Esophagus mucosa (tissue), 1 donor: ENCODE results near the gene ZBTB2. TPM values are rescaled to one million over a fixed set of nuclear protein-coding genes. Genes with fewer than 3 reads are reported as not detected.
"Not testable (repeated sequence)": the region's sequence is repeated elsewhere in the genome, so short reads cannot be mapped to it uniquely, and the experiment has no call there.

ENCODE experiments used
- ATAC-seq: fragments of 200-7000 bp; cut with Tn5 transposase; one replicate; pipeline ENCODE4 v1.9.1; 2020
- total RNA-seq: library from RNA; stranded (reverse); gene quantifications from one replicate; pipeline ENCODE4 v1.2.4, GENCODE V29; 2023
- donor health status: DM: yes; HTN: yes; CAD: no.

The ZBTB2 gene
- total RNA-seq, 1 donor from 2014 or later = 5.3 TPM

- ATAC-seq = no peak
These were observed 26.1 kb downstream of the ZBTB2 start for GRCh38 chr6:151365233-151365632.

DNA sequence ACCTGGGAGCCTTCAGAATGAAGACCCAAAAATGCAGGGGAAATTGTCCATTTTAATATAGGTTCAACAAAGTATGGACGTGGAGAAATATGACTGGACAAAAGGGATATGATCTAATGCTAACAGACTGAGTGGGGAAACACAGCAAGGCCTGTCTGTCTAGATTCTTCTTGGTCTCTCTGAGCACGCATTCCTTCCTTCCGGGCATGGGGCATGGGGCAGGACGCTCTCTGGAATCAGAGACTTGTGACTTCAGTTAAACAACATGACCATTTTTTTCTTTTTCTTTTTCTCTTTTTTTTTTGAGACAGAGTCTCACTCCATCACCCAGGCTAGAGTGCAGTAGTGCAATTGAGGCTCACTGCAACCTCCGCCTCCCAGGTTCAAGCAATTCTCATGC, 31.9 kb downstream of the ZBTB2 start:
- no peak for ATAC-seq

DNA sequence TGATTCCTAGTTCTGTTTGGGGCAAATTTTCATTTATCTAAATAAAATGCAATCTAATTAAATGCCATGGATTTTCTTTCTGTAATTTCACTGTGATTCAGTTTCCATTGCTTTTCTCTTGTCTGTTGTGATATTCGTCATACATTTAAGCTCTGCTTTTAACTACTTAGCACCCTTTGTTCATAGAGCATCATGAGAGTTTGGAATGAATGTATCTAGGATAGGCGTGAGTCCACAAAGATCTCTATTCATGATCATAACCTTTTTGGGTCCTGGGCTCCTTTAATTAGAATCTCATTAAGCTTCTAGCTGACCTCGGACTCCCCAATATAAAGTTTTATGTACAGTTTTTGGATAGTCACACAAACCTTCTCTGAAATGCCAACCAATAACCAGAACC, 32.9 kb downstream of the ZBTB2 start:
- no peak for ATAC-seq

DNA sequence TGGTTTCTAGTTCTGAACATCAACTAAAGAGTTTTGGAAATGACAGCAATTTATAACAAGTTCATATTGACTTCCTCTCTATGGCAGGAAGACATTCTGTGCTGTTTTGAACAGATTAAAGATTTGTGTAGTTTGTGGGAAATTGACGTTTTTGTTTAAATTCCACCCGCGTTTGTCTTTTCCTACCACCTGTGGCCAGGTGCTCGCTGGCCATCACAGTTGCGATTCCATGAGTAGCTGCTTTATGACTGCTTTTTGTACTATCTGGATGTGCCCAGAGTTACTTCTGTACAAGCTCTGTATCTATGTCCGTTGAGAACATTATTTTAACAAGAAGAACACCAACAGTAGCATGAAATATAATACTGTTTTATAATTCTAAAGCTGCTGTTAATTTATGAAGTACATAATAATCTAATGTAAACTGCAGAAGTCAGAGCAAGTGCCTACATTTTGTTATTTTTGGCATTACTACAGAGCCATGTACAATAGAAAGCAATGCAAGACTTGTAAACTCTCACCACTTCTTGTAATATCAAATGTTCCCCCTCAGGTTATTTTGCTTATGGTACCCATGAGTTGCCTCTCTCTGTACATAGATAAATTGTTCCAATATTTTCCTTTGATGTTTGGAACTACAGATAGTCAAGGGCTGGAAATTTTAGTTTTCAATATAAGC, 33.5 kb downstream of the ZBTB2 start:
- no peak for ATAC-seq

DNA sequence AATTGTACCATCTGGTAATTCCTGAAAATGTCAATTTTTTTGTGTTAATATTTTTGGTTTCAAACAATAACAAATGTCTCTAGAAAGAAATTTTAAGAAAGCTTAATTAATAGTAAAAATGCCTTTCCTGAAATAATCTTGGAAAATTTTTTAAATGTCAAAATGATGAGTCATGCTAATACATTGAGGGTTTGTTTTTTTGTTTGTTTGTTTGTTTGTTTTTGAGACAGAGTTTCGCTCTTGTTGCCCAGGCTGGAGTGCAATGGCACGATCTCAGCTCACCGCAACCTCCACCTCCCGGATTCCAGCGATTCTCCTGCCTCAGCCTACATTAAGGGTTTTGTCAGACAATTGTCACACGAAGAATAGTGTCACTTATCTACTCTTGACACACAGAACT, 34.4 kb downstream of the ZBTB2 start:
- ATAC-seq = not testable (repeated sequence)

GRCh38 chr6:151353795-151354194, 37.6 kb downstream of the ZBTB2 start:
- ATAC-seq = no peak

GRCh38 chr6:151352410-151353396, 38.7 kb downstream of the ZBTB2 start:
- ATAC-seq = no peak

- no peak for ATAC-seq
These were observed 39.6 kb downstream of the ZBTB2 start for GRCh38 chr6:151351731-151352130.

DNA sequence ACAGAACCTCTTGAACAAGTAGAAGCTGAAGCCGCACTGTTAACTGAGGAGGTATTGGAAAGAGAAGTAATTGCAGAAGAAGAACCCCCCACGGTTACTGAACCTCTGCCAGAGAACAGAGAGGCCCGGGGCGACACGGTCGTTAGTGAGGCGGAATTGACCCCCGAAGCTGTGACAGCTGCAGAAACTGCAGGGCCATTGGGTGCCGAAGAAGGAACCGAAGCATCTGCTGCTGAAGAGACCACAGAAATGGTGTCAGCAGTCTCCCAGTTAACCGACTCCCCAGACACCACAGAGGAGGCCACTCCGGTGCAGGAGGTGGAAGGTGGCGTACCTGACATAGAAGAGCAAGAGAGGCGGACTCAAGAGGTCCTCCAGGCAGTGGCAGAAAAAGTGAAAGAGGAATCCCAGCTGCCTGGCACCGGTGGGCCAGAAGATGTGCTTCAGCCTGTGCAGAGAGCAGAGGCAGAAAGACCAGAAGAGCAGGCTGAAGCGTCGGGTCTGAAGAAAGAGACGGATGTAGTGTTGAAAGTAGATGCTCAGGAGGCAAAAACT, 40.1 kb downstream of the ZBTB2 start:
- no peak for ATAC-seq

DNA sequence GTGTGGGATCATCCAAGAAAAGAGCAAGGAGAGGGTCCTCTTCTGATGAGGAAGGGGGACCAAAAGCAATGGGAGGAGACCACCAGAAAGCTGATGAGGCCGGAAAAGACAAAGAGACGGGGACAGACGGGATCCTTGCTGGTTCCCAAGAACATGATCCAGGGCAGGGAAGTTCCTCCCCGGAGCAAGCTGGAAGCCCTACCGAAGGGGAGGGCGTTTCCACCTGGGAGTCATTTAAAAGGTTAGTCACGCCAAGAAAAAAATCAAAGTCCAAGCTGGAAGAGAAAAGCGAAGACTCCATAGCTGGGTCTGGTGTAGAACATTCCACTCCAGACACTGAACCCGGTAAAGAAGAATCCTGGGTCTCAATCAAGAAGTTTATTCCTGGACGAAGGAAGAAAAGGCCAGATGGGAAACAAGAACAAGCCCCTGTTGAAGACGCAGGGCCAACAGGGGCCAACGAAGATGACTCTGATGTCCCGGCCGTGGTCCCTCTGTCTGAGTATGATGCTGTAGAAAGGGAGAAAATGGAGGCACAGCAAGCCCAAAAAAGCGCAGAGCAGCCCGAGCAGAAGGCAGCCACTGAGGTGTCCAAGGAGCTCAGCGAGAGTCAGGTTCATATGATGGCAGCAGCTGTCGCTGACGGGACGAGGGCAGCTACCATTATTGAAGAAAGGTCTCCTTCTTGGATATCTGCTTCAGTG, 40.8 kb downstream of the ZBTB2 start:
- no peak for ATAC-seq

DNA sequence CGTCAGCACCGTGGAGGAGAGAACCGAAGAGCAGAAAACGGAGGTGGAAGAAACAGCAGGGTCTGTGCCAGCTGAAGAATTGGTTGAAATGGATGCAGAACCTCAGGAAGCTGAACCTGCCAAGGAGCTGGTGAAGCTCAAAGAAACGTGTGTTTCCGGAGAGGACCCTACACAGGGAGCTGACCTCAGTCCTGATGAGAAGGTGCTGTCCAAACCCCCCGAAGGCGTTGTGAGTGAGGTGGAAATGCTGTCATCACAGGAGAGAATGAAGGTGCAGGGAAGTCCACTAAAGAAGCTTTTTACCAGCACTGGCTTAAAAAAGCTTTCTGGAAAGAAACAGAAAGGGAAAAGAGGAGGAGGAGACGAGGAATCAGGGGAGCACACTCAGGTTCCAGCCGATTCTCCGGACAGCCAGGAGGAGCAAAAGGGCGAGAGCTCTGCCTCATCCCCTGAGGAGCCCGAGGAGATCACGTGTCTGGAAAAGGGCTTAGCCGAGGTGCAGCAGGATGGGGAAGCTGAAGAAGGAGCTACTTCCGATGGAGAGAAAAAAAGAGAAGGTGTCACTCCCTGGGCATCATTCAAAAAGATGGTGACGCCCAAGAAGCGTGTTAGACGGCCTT, 41.6 kb downstream of the ZBTB2 start:
- ATAC-seq = no peak

DNA sequence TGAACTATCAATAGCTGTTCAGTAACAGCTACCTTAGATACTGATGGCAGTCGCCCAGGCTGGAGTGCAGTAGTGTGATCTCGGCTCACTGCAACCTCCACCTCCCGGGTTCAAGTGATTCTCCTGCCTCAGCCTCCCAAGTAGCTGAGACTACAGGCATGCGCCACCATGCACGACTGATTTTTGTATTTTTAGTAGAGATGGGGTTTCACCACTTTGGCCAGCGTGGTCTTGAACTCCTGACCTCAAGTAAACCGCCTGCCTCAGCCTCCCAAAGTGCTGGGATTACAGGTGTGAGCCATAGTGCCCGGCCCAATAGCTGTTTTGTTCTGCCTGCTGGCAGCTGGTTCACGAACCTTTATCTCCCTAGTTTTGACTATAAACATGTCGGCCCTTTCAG, 48.6 kb downstream of the ZBTB2 start:
- ATAC-seq = not testable (repeated sequence)

- no peak for ATAC-seq
These were observed 49.7 kb downstream of the ZBTB2 start for GRCh38 chr6:151341476-151342195.

DNA sequence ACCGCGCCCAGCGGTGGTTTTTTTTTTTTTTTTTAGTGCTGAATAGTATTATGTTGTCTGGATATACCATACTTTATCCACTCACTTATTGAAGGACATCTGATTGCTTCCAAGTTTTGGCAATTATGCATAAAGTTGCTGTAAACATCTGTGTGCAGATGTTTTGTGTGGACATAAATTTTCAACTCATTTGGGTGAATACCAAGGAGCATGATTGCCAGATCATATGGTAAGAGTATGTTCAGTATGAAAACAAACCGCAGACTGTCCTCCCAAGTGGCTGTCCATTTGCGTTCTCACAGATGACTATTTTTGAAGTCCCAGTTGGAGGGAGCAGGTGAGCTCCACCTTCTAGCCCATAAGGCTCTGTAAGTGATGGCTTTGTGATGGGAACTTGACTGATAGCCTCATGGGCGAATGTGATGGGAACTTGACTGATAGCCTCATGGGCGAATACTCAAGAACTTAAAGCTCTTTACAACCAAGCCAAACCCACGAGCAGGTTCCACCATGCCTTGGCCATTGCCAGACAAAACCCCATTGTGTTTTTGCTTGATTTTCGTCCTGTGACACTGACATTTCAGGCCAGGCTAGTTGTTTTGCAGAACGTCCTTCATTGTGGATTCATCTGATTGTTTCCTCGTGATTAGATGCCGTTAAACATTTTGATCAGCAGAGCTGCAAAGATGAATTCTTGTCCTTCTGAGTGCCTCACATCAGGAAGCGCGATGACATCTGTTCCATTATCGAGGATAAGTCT, 51.0 kb downstream of the ZBTB2 start:
- ATAC-seq = no peak

DNA sequence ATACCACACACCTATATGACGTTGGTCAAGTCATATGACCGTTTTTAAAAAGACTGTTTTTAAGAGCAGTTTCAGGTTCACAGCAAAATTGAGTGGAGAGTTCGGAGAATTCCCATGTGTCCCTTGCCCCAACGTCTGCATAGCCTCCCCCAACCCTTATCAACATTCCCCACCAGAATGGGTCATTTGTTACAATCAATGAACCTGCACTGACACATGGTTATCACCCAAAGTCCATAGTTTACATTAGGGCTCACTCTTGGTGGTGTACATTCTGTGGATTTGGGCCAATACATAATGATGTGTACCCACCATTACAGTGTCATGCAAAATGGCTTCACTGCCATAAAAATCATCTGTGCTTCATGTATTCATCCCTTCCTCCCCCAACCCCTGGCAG, 52.0 kb downstream of the ZBTB2 start:
- no peak for ATAC-seq

- no peak for ATAC-seq
These were observed 52.6 kb downstream of the ZBTB2 start for GRCh38 chr6:151338651-151339200.

DNA sequence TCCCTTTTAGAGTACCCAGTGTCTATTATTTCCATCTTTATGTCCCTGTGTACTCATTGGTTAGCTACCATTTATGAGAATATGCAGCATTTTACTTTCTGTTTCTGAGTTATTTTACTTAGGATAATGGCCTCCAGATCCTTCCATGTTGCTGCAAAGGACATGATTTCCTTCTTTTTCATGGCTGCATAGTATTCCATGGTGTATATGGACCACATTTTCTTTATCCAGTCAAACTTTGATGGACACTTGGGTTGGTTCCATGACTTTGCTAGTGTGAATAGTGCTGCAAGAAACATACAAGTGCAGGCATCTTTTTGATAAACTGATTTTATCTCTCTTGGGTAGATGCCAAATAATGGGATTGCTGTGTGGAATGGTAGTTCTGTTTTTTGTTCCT, 55.4 kb downstream of the ZBTB2 start:
- ATAC-seq = no peak

DNA sequence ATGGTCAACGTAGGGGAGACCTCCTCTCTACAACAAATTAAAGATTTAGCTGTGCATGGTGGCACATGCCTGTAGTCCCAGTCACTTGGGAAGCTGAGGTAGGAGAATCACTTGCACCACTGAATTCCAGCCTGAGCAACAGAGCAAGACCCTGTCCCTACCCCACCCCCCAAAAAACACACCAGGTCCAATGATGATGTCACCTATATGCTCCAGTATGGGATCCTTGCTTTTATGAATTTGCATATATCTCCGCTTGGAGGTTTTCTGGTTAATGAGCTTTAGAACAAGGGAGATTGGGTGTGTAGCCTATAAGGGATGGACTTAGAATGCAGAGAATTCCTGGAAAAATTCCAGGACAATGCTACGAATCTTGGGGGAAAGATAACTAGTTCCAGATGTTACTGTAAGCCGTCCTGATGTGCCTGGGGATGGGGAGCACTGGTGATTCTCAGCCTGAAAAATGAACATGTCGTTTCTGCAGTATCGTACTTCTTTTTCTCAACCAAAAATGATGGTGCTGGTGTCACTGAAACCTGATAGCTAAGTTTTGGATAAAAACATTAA, 61.1 kb downstream of the ZBTB2 start:
- ATAC-seq = no peak

- ATAC-seq = no peak
These were observed 64.3 kb downstream of the ZBTB2 start for GRCh38 chr6:151327101-151327500.

GRCh38 chr6:151326116-151326825, 65.1 kb downstream of the ZBTB2 start:
- no peak for ATAC-seq
